ENCODE measurements around the gene BDH1.

The BDH1 gene

DNA sequence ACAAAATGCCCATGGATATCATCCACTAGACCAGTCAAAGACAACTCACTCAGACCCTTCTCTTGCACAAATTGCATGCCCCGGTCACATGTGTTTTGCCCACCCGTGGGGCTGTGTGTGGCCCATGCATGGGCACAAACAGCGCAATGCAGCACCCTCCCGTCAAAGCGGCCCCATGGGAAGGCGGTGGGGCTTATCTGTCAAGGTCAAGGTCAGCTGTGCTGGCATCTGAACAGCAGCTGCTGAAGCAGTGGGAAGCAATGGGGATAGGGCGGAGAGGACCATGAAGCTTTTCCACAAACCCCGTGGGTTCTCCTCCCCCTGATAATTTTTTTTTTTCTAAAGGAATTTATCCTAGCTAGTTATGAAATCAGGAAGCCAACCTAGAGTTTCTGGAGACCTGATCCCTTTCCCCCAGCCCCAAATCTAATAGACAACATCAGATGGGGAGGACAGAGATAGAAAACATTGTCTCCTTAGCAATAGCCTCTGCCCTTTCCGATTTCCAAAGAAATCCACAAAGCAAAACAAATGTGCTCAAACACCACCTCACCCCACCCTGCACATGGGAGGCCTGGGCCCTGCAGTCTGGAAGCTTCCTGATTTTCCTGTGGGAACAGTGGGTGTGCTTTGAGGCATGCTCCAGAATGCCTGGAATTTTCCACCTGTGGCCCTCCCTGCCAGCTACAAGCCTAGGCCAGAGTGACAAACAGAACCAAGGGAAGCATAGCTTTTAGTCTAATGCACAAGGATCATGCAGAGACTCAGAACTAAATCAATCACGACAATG, 84.4 kb downstream of the BDH1 start:
- Histone ChIP-seq H3K36me3 (replicated peaks in 1 of 2; ENCODE audit: control insufficient read depth in 2 of 2, insufficient read depth in 2 of 2, low read length in 2 of 2) (no peaks in the 10 kb centered on the region), H3K18ac (ENCODE audit: low read length) (peak overlapping the region; percentile 76), H3K79me1 (ENCODE audit: low read depth, low read length) (no peaks in the 10 kb centered on the region), H3K4me2 (ENCODE audit: insufficient read depth, low read length, poor library complexity, severe bottlenecking) (no peak overlapping the region), H4K8ac (ENCODE audit: low read depth, low read length) (no peak overlapping the region), H2AFZ (ENCODE audit: low read length) (no peak overlapping the region), H3K4me3 (ENCODE audit: low read length in 2 of 2) (no peak overlapping the region), H2BK12ac (ENCODE audit: low read length) (peak overlapping the region; percentile 76), H2BK15ac (ENCODE audit: low read length) (no peak overlapping the region), H2AK5ac (ENCODE audit: low read depth, low read length) (no peak overlapping the region), H3K4ac (ENCODE audit: low read length) (no peak overlapping the region), H4K91ac (ENCODE audit: low read depth, low read length, poor library complexity) (no peak overlapping the region), H3K14ac (ENCODE audit: low read length) (no peak overlapping the region), H2BK120ac (ENCODE audit: low read depth, low read length) (no peak overlapping the region), H3K23ac (ENCODE audit: low read depth, low read length, poor library complexity) (no peak overlapping the region), H3K9me3 (replicated peaks in 1 of 2; ENCODE audit: control insufficient read depth in 2 of 2, insufficient read depth in 1 of 2, low read depth in 1 of 2, low read length in 2 of 2) (peaks cover 0 to 1% of the 10 kb centered on the region in 2 donors), H3K27me3 (ENCODE audit: control insufficient read depth in 3 of 3, insufficient read depth in 3 of 3, low read depth in 1 of 3, low read length in 3 of 3) (peaks cover 0 to 4% (median 0%) of the 10 kb centered on the region in 3 experiments), H2BK5ac (ENCODE audit: low read length) (no peak overlapping the region), H3K27ac (replicated peaks; ENCODE audit: low read length) (no peak overlapping the region), H3K4me1 (ENCODE audit: control insufficient read depth in 2 of 2, insufficient read depth in 1 of 2, low read depth in 1 of 2, low read length in 2 of 2) (peaks cover 15 to 33% of the 10 kb centered on the region in 2 donors), H3K9ac (ENCODE audit: low read depth, low read length, poor library complexity) (no peak overlapping the region)
- WGBS, 2 donors (ENCODE audit: extremely low coverage in 2 of 2, insufficient read length in 2 of 2, insufficient replicate concordance in 1 of 2): no CpG with 5 or more reads among the region's 10 CpGs
- no peak for DNase-seq (ENCODE audit: low spot score)

DNA sequence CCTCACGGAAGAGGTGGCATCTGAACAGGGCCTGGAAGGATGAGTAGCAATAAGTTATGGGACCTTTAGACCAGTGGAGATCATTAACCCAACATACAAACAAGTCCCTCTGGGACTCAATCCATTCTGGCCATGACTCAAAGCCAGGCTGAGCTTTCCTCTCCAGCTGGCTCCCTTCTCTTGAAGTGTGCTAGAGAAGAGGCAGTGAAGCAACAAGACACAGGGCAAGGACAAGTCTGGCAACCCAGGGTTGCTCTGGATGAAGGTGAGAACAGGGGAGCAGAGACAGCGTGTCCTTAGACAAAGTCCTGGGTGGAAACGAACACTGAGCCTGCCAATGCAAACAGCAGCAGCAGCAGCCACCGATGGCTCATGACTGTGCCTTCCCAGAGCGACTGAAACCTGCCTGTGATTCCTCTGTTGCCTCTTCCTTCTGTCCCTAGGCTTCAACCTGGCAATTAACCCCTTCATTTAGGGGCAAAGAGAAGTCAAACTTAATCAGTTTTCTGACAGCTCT, 86.8 kb downstream of the BDH1 start:
- no CpG with 5 or more reads among the region's 5 CpGs for WGBS, 2 donors (ENCODE audit: extremely low coverage in 2 of 2, insufficient read length in 2 of 2, insufficient replicate concordance in 1 of 2)
- Histone ChIP-seq H3K18ac (ENCODE audit: low read length) (peak overlapping the region; percentile 73), H4K91ac (ENCODE audit: low read depth, low read length, poor library complexity) (no peak overlapping the region), H3K4me1 (ENCODE audit: control insufficient read depth in 2 of 2, insufficient read depth in 1 of 2, low read depth in 1 of 2, low read length in 2 of 2) (peaks cover 29 to 33% of the 10 kb centered on the region in 2 donors), H2BK5ac (ENCODE audit: low read length) (no peak overlapping the region), H3K14ac (ENCODE audit: low read length) (peak overlapping the region; percentile 9), H3K9me3 (replicated peaks in 1 of 2; ENCODE audit: control insufficient read depth in 2 of 2, insufficient read depth in 1 of 2, low read depth in 1 of 2, low read length in 2 of 2) (peaks cover 0 to 1% of the 10 kb centered on the region in 2 donors), H3K4ac (ENCODE audit: low read length) (no peak overlapping the region), H2BK12ac (ENCODE audit: low read length) (no peak overlapping the region), H4K8ac (ENCODE audit: low read depth, low read length) (no peak overlapping the region), H3K4me2 (ENCODE audit: insufficient read depth, low read length, poor library complexity, severe bottlenecking) (no peak overlapping the region), H3K27me3 (ENCODE audit: control insufficient read depth in 3 of 3, insufficient read depth in 3 of 3, low read depth in 1 of 3, low read length in 3 of 3) (peaks cover 0 to 4% (median 0%) of the 10 kb centered on the region in 3 experiments), H3K9ac (ENCODE audit: low read depth, low read length, poor library complexity) (no peak overlapping the region), H3K23ac (ENCODE audit: low read depth, low read length, poor library complexity) (no peak overlapping the region), H3K36me3 (replicated peaks in 1 of 2; ENCODE audit: control insufficient read depth in 2 of 2, insufficient read depth in 2 of 2, low read length in 2 of 2) (no peaks in the 10 kb centered on the region), H3K27ac (replicated peaks; ENCODE audit: low read length) (no peak overlapping the region), H2BK15ac (ENCODE audit: low read length) (peak overlapping the region; percentile 63), H2AFZ (ENCODE audit: low read length) (no peak overlapping the region), H2BK120ac (ENCODE audit: low read depth, low read length) (no peak overlapping the region), H3K79me1 (ENCODE audit: low read depth, low read length) (no peaks in the 10 kb centered on the region), H2AK5ac (ENCODE audit: low read depth, low read length) (no peak overlapping the region), H3K4me3 (ENCODE audit: low read length in 2 of 2) (no peak overlapping the region)
- no peak for DNase-seq (ENCODE audit: low spot score)

DNA sequence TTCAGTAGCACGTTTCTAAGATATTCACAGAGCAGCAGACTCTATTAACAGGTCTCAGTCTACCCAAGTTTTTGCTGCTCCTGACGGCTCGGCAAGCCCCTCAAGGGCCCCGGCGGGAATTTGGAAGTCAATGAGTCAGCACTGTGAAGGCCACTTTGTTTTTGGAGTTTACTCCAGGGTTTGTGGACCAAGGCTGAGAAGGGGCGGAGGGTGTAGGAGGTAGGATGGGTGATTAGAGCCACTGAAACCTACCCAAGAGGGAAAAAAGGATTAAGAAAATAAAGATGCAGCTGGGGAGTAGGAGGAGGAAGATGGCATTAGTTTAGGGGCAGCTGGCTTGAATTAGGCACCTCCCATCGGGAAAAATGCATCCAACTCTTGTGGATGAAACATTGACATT, 87.6 kb downstream of the BDH1 start:
- Histone ChIP-seq H3K23ac (ENCODE audit: low read depth, low read length, poor library complexity) (no peak overlapping the region), H2BK120ac (ENCODE audit: low read depth, low read length) (no peak overlapping the region), H3K4me3 (ENCODE audit: low read length in 2 of 2) (no peak overlapping the region), H3K9ac (ENCODE audit: low read depth, low read length, poor library complexity) (no peak overlapping the region), H3K79me1 (ENCODE audit: low read depth, low read length) (no peaks in the 10 kb centered on the region), H3K27me3 (ENCODE audit: control insufficient read depth in 3 of 3, insufficient read depth in 3 of 3, low read depth in 1 of 3, low read length in 3 of 3) (peaks cover 0 to 4% (median 0%) of the 10 kb centered on the region in 3 experiments), H3K4me1 (ENCODE audit: control insufficient read depth in 2 of 2, insufficient read depth in 1 of 2, low read depth in 1 of 2, low read length in 2 of 2) (peaks cover 29 to 33% of the 10 kb centered on the region in 2 donors), H4K8ac (ENCODE audit: low read depth, low read length) (no peak overlapping the region), H3K4ac (ENCODE audit: low read length) (no peak overlapping the region), H2BK15ac (ENCODE audit: low read length) (no peak overlapping the region), H3K18ac (ENCODE audit: low read length) (no peak overlapping the region), H3K36me3 (replicated peaks in 1 of 2; ENCODE audit: control insufficient read depth in 2 of 2, insufficient read depth in 2 of 2, low read length in 2 of 2) (no peaks in the 10 kb centered on the region), H4K91ac (ENCODE audit: low read depth, low read length, poor library complexity) (no peak overlapping the region), H2AK5ac (ENCODE audit: low read depth, low read length) (no peak overlapping the region), H3K27ac (replicated peaks; ENCODE audit: low read length) (no peak overlapping the region), H2BK12ac (ENCODE audit: low read length) (no peak overlapping the region), H3K9me3 (replicated peaks in 1 of 2; ENCODE audit: control insufficient read depth in 2 of 2, insufficient read depth in 1 of 2, low read depth in 1 of 2, low read length in 2 of 2) (peaks cover 0 to 1% of the 10 kb centered on the region in 2 donors), H3K14ac (ENCODE audit: low read length) (no peak overlapping the region), H3K4me2 (ENCODE audit: insufficient read depth, low read length, poor library complexity, severe bottlenecking) (no peak overlapping the region), H2BK5ac (ENCODE audit: low read length) (no peak overlapping the region), H2AFZ (ENCODE audit: low read length) (no peak overlapping the region)
- WGBS, 2 donors (ENCODE audit: extremely low coverage in 2 of 2, insufficient read length in 2 of 2, insufficient replicate concordance in 1 of 2): no CpG with 5 or more reads among the region's 7 CpGs
- DNase-seq (ENCODE audit: low spot score): no peak

DNA sequence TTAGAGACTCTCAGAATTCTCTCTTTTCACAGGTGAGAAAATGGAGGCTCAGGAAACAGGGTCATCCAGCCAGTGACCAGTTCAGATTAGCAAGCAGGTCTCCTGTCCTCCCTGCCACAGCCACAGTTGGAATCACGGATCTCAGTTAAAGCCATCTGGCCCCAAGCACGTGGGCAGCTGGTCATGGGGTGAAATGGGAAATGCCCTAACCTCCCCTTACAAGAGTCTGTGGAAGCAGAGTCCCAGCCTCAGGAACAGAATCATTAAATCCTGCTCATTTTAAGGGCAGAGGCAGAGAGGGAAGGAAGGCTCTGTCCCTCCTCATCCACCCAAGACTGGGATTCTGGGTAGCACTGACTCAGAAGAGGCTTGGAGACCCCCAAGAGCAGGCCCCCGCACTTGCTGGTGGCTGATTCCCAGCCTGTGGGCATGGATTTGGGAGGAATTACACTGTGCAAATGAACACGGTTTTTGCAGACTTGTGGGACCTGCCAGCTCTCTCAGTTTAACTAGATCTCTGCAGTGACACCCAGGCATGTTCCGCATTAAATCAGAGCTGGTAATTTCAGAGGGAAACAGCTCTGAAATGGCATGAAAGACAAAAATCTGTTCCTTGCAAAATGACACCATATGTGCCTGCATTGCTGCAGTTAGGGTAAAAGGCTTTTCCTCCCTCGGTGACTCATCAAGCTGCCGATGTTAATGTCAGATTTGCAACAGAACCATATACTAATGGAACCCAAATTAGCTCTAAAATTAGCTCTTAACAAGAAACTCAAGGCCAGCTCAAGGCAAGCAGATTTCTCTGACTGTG, 89.0 kb downstream of the BDH1 start:
- WGBS, 2 donors (ENCODE audit: extremely low coverage in 2 of 2, insufficient read length in 2 of 2, insufficient replicate concordance in 1 of 2): no CpG with 5 or more reads among the region's 7 CpGs
- Histone ChIP-seq H3K9ac (ENCODE audit: low read depth, low read length, poor library complexity) (no peak overlapping the region), H3K9me3 (replicated peaks in 1 of 2; ENCODE audit: control insufficient read depth in 2 of 2, insufficient read depth in 1 of 2, low read depth in 1 of 2, low read length in 2 of 2) (peaks cover 0 to 1% of the 10 kb centered on the region in 2 donors), H3K18ac (ENCODE audit: low read length) (peak overlapping the region; percentile 60), H3K14ac (ENCODE audit: low read length) (no peak overlapping the region), H3K4me2 (ENCODE audit: insufficient read depth, low read length, poor library complexity, severe bottlenecking) (peak overlapping the region; percentile 38), H3K27ac (replicated peaks; ENCODE audit: low read length) (peak overlapping the region; percentile 32), H2BK15ac (ENCODE audit: low read length) (peak overlapping the region; percentile 12), H3K4me1 (ENCODE audit: control insufficient read depth in 2 of 2, insufficient read depth in 1 of 2, low read depth in 1 of 2, low read length in 2 of 2) (peaks cover 25 to 27% of the 10 kb centered on the region in 2 donors), H4K91ac (ENCODE audit: low read depth, low read length, poor library complexity) (no peak overlapping the region), H3K4me3 (ENCODE audit: low read length in 2 of 2) (peak overlapping the region in 1 of 2 donors; percentile 19), H2BK12ac (ENCODE audit: low read length) (peak overlapping the region; percentile 59), H3K36me3 (replicated peaks in 1 of 2; ENCODE audit: control insufficient read depth in 2 of 2, insufficient read depth in 2 of 2, low read length in 2 of 2) (no peaks in the 10 kb centered on the region), H4K8ac (ENCODE audit: low read depth, low read length) (no peak overlapping the region), H3K27me3 (ENCODE audit: control insufficient read depth in 3 of 3, insufficient read depth in 3 of 3, low read depth in 1 of 3, low read length in 3 of 3) (peaks cover 0 to 4% (median 0%) of the 10 kb centered on the region in 3 experiments), H2BK120ac (ENCODE audit: low read depth, low read length) (no peak overlapping the region), H2AK5ac (ENCODE audit: low read depth, low read length) (no peak overlapping the region), H3K79me1 (ENCODE audit: low read depth, low read length) (no peaks in the 10 kb centered on the region), H2AFZ (ENCODE audit: low read length) (peak overlapping the region; percentile 87), H3K4ac (ENCODE audit: low read length) (no peak overlapping the region), H3K23ac (ENCODE audit: low read depth, low read length, poor library complexity) (no peak overlapping the region), H2BK5ac (ENCODE audit: low read length) (no peak overlapping the region)
- no peak for DNase-seq (ENCODE audit: low spot score)

Data from neuronal stem cell (in vitro differentiated cells).